HG02623 (cell line): ENCODE data around the gene LY86.
"Not testable (repeated sequence)": the region's sequence is repeated elsewhere in the genome, so short reads cannot be mapped to it uniquely, and the experiment has no call there.

Experiments used
- ATAC-seq: cut with Tn5 transposase; IDR thresholded peaks from one replicate; pipeline ENCODE4 v1.9.1; 2021; ENCODE audit warnings: moderate library complexity; ENCODE audit not compliant: unreplicated experiment

The LY86 gene

GRCh38 chr6:6649824-6650349 lies 61.4 kb downstream of the LY86 start:
- ATAC-seq, result no peak

GRCh38 chr6:6650839-6651238 lies 62.3 kb downstream of the LY86 start:
- no peak for ATAC-seq

- ATAC-seq, result no peak
These were observed 62.8 kb downstream of the LY86 start for GRCh38 chr6:6651335-6651734.

GRCh38 chr6:6652932-6653331 lies 64.4 kb downstream of the LY86 start:
- ATAC-seq, result no peak

- no peak for ATAC-seq
These were observed 66.4 kb downstream of the LY86 start for GRCh38 chr6:6654599-6655575.

- ATAC-seq, result no peak
These were observed 67.3 kb downstream of the LY86 start for GRCh38 chr6:6655805-6656251.

GRCh38 chr6:6656287-6656686 lies 67.8 kb downstream of the LY86 start:
- ATAC-seq, result no peak

GRCh38 chr6:6657085-6657819 lies 68.7 kb downstream of the LY86 start:
- ATAC-seq, result no peak

GRCh38 chr6:6657820-6658217 lies 69.3 kb downstream of the LY86 start:
- no peak for ATAC-seq

- peak; percentile 72 for ATAC-seq
These were observed 71.2 kb downstream of the LY86 start for GRCh38 chr6:6659600-6660327.

GRCh38 chr6:6660339-6661045 lies 72.0 kb downstream of the LY86 start:
- ATAC-seq, result no peak

GRCh38 chr6:6661191-6661590 lies 72.7 kb downstream of the LY86 start:
- no peak for ATAC-seq

- ATAC-seq, result no peak
These were observed 73.2 kb downstream of the LY86 start for GRCh38 chr6:6661684-6662083.

GRCh38 chr6:6663421-6664135 lies 75.1 kb downstream of the LY86 start:
- no peak for ATAC-seq

GRCh38 chr6:6665555-6666243 lies 77.2 kb downstream of the LY86 start:
- no peak for ATAC-seq

GRCh38 chr6:6670150-6670549 lies 81.6 kb downstream of the LY86 start:
- ATAC-seq, result not testable (repeated sequence)

- no peak for ATAC-seq
These were observed 86.4 kb downstream of the LY86 start for GRCh38 chr6:6674872-6675271.

- ATAC-seq, result no peak
These were observed 88.5 kb downstream of the LY86 start for GRCh38 chr6:6676910-6677441.

GRCh38 chr6:6678185-6678671 lies 89.7 kb downstream of the LY86 start:
- no peak for ATAC-seq
